Fibroblast of mammary gland (primary cell): ENCODE measurements around the gene TBC1D22A.

Source experiments
- DNase-seq: peaks from one replicate; pipeline ENCODE4 v3.0.0-alpha.2; 2010; ENCODE audit warnings: low read depth
- H3K4me3 ChIP-seq: 2 replicates; pipeline ENCODE4 v1.5.1; 2011; ENCODE audit warnings: low read depth, mild to moderate bottlenecking, low read length, moderate library complexity; ENCODE audit not compliant: control insufficient read depth
- CTCF ChIP-seq: conservative IDR thresholded peaks from 2 replicates; pipeline ENCODE4 v1.5.1; 2011; ENCODE audit warnings: low read depth, low read length, inconsistent platforms; ENCODE audit not compliant: control insufficient read depth, insufficient read depth

Gene TBC1D22A

GRCh38 chr22:47039356-47039755, 276.9 kb downstream of the TBC1D22A start:
- DNase-seq = no peak
- no peak for TF ChIP-seq CTCF
- H3K4me3 ChIP-seq = no peak overlapping the region

- H3K4me3 ChIP-seq = no peak overlapping the region
- TF ChIP-seq CTCF = no peak
- DNase-seq = no peak
These were observed 278.2 kb downstream of the TBC1D22A start for GRCh38 chr22:47040486-47041270.

GRCh38 chr22:47041271-47042115, 279.0 kb downstream of the TBC1D22A start:
- DNase-seq = no peak
- no peak overlapping the region for H3K4me3 ChIP-seq
- no peak for TF ChIP-seq CTCF

- H3K4me3 ChIP-seq = no peak overlapping the region
- DNase-seq = no peak
- no peak for TF ChIP-seq CTCF
These were observed 279.8 kb downstream of the TBC1D22A start for GRCh38 chr22:47042116-47042825.

- no peak for DNase-seq
- TF ChIP-seq CTCF = no peak
- no peak overlapping the region for H3K4me3 ChIP-seq
These were observed 280.5 kb downstream of the TBC1D22A start for GRCh38 chr22:47042861-47043496.
